Lung (tissue), 12 donors: ENCODE results near the gene CDH13. TPM values are rescaled to one million over a fixed set of nuclear protein-coding genes. Genes with fewer than 3 reads are reported as not detected.

Experiments used
- ATAC-seq: fragments of 200-7000 bp; cut with Tn5 transposase; one replicate; pipeline ENCODE4 v1.9.1; 2020; ENCODE audit warnings: moderate number of reproducible peaks; ENCODE audit not compliant: insufficient read depth, low FRiP score
- DNase-seq, 3 donors: peaks; one replicate each; pipeline ENCODE4 v3.0.0-alpha.2; 2013 to 2017
- H3K27ac ChIP-seq, 2 donors: one replicate each; pipeline ENCODE4 v1.5.1; 2013; ENCODE audit warnings: mild to moderate bottlenecking in 2 of 2, moderate library complexity in 2 of 2, control low read depth in 1 of 2, inconsistent platforms in 1 of 2, low read depth in 1 of 2, low read length in 1 of 2
- H3K27me3 ChIP-seq, 3 donors: one replicate each; pipeline ENCODE4 v1.5.1; 2013; ENCODE audit warnings: low read length in 2 of 3; ENCODE audit not compliant: control insufficient read depth in 3 of 3, insufficient read depth in 3 of 3
- H3K36me3 ChIP-seq, 4 donors: one replicate each; pipeline ENCODE4 v1.5.1; 2013; ENCODE audit warnings: low read length in 4 of 4, mild to moderate bottlenecking in 1 of 4, moderate library complexity in 1 of 4; ENCODE audit not compliant: control insufficient read depth in 4 of 4, insufficient read depth in 4 of 4
- H3K4me1 ChIP-seq, 5 donors: one replicate each; pipeline ENCODE4 v1.5.1; 2013; ENCODE audit warnings: low read length in 5 of 5, mild to moderate bottlenecking in 2 of 5, moderate library complexity in 1 of 5; ENCODE audit not compliant: control insufficient read depth in 5 of 5, insufficient read depth in 5 of 5
- H3K4me3 ChIP-seq: one replicate; pipeline ENCODE4 v1.5.1; 2013; ENCODE audit warnings: mild to moderate bottlenecking, control low read depth, moderate library complexity
- H3K9ac ChIP-seq, 2 donors: one replicate each; pipeline ENCODE4 v1.5.1; 2013; ENCODE audit warnings: low read length in 2 of 2, control low read depth in 1 of 2; ENCODE audit not compliant: insufficient read depth in 1 of 2
- H3K9me3 ChIP-seq, 4 donors: one replicate each; pipeline ENCODE4 v1.5.1; 2013; ENCODE audit warnings: low read length in 3 of 4, mild to moderate bottlenecking in 1 of 4, moderate library complexity in 1 of 4; ENCODE audit not compliant: control insufficient read depth in 4 of 4, insufficient read depth in 3 of 4
- WGBS, 2 donors: extraction: QIAGEN DNeasy Blood & Tissue Kit; methylation state at CpG; one replicate each; pipeline ENCODE4 v1.1.7; 2013; 5-methylcytosine and 5-hydroxymethylcytosine counted together
- polyA plus RNA-seq, 2 donors: library from polyadenylated mRNA; stranded (reverse); fragments of 200-250 nt; gene quantifications; one replicate each; pipeline ENCODE4 v1.2.1, GENCODE V29; 2013
- total RNA-seq, 2 donors: library from RNA; depleted of rRNA in 1 of 2; stranded (reverse); fragments of >200 nt in 1 of 2; gene quantifications; one replicate each; pipeline ENCODE4 v1.2.1, GENCODE V29; 2014 to 2021
- TF ChIP-seq, protein P1 (sequence below): IDR thresholded peaks from 2 replicates; pipeline ENCODE4 v1.5.1; 2012; ENCODE audit warnings: mild to moderate bottlenecking; ENCODE audit errors: control extremely low read depth, extremely low read depth
- donor health status: control.
- donor health status: control.
- donor health status: Bipolar disorder and iron deficiency.
- donor health status: healthy.
- donor health status: DM: yes; HTN: yes; CAD: no.

The CDH13 gene
- total and polyA plus RNA-seq, 4 donors: 2.1 to 12.3 (median 7.3) TPM

DNA sequence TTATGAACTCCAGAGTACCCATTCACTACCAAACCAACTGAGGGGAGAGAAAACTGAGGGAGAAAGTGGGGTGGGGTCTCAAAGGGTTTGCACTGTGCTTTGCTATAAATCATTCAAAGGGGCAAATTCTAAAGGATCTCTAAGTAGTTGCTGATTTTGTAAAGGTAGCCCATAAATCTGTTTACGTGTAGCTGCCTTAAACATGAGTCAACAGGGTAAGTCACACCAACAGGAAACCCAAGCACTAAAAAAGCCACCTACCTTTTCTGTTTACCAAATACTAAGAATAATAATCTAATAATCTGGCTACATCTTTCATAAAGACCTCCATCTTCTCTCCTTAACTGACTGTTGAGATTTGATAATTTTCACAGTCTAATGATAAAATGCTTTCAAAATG, 1172.6 kb downstream of the CDH13 start:
- no peak overlapping the region for H3K9ac ChIP-seq
- TF ChIP-seq, protein P1, sequence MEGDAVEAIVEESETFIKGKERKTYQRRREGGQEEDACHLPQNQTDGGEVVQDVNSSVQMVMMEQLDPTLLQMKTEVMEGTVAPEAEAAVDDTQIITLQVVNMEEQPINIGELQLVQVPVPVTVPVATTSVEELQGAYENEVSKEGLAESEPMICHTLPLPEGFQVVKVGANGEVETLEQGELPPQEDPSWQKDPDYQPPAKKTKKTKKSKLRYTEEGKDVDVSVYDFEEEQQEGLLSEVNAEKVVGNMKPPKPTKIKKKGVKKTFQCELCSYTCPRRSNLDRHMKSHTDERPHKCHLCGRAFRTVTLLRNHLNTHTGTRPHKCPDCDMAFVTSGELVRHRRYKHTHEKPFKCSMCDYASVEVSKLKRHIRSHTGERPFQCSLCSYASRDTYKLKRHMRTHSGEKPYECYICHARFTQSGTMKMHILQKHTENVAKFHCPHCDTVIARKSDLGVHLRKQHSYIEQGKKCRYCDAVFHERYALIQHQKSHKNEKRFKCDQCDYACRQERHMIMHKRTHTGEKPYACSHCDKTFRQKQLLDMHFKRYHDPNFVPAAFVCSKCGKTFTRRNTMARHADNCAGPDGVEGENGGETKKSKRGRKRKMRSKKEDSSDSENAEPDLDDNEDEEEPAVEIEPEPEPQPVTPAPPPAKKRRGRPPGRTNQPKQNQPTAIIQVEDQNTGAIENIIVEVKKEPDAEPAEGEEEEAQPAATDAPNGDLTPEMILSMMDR: no peak
- H3K27ac ChIP-seq: no peak overlapping the region
- H3K4me3 ChIP-seq: no peak overlapping the region
- no peak for DNase-seq
- no peaks in the 10 kb centered on the region for H3K9me3 ChIP-seq
- WGBS, 2 donors: 57 to 91% methylated on average over 1 of the region's 1 CpG
- no peak for ATAC-seq
- no peaks in the 10 kb centered on the region for H3K36me3 ChIP-seq
- H3K4me1 ChIP-seq: peaks cover 0 to 11% (median 5%) of the 10 kb centered on the region in 5 donors
- H3K27me3 ChIP-seq: peaks cover 0 to 3% (median 0%) of the 10 kb centered on the region in 3 donors

DNA sequence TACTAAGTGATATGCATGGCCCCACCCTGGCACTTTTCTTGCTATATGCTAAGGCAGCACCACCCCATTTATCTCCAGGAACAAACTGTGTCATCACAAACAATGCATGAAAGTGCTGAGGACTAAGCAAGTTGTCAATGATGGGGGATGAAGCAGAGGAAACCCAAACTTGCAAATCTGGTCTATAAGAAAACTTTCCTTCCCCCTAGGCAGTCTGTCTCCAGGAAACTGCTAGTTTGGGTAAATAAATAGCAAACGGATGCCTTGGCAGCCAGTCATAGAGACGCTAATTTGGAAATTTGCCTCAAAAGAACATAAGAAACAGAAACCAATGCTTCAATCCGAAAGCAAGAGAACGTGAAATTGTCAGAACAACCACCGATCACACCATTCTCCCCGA, 1175.4 kb downstream of the CDH13 start:
- Histone ChIP-seq H3K4me1 (peaks cover 0 to 11% (median 6%) of the 10 kb centered on the region in 5 donors), H3K4me3 (no peak overlapping the region), H3K27me3 (peaks cover 0 to 3% (median 0%) of the 10 kb centered on the region in 3 donors), H3K27ac (peak overlapping the region in 1 of 2 donors; percentile 44), H3K9me3 (no peaks in the 10 kb centered on the region), H3K36me3 (no peaks in the 10 kb centered on the region), H3K9ac (peak overlapping the region; percentile 48 to 70)
- DNase-seq (peak; percentile 83 to 96 (median 95)), ATAC-seq (no peak)
- TF ChIP-seq, protein P1: no peak
- 21 to 52% methylated on average over 6 of the region's 6 CpGs for WGBS, 2 donors

DNA sequence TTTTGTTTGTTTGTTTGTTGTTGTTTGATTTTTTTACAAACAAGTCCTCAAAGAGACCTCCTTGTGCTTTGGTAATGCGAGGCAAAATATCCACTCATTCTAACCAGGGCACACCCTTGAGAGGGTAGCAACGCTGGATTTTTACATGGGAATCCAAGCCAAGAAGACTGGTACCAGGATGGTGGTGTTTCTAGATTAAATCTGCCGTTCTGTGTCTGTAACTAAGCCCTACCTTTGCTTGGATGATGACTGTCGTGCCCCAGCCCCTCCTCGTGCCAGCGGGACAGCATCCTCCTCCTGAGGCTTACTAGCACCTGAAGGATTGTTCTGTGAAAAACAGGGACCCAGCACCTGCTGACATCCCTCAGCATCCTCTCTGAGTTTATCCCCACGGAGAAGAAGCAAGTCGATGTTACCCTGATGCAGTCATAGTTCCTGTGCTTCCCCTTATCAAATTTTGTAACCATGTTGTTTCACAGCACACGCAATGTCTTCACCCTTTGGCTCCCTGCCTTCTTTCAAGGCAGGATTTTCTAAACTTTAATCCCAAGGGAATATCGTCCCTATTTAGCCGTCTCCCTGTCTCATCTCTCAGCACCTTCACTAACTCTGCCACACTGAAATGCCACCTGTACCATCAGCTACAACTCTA, 1175.9 kb downstream of the CDH13 start:
- DNase-seq: peak in 1 of 3 donors; percentile 28
- peaks cover 0 to 11% (median 6%) of the 10 kb centered on the region in 5 donors for H3K4me1 ChIP-seq
- 45 to 46% methylated on average over 11 of the region's 11 CpGs for WGBS, 2 donors
- no peak overlapping the region for H3K4me3 ChIP-seq
- H3K27me3 ChIP-seq: peaks cover 0 to 3% (median 0%) of the 10 kb centered on the region in 3 donors
- no peaks in the 10 kb centered on the region for H3K9me3 ChIP-seq
- H3K9ac ChIP-seq: peak overlapping the region; percentile 48 to 70
- H3K36me3 ChIP-seq: no peaks in the 10 kb centered on the region
- TF ChIP-seq, protein P1: no peak
- no peak for ATAC-seq
- H3K27ac ChIP-seq: no peak overlapping the region
